ENCODE results near the gene CAPN11. TPM values are rescaled to one million over a fixed set of nuclear protein-coding genes. Genes with fewer than 3 reads are reported as not detected.

The CAPN11 gene
- total RNA-seq, 1 donor from 2014 or later, result not detected

GRCh38 chr6:44126320-44127149 is 32.1 kb upstream of the CAPN11 start:
- H3K4me3 Mint-ChIP-seq, result peak overlapping the region; percentile 93
- ChIA-PET CTCF (no interaction called here), POLR2A (interaction anchor here (0.9 to 1.4 kb wide), 8 partner anchors 8 to 551 kb away, joined by 3 to 11 read pairs (median 3); partner anchors contain the start of genes GTPBP2, HSP90AB1, POLH and VEGFA)
- no peaks in the 10 kb centered on the region for H3K27me3 Mint-ChIP-seq
- intact Hi-C loops (cut with micrococcal nuclease), result loop anchor here (1.0 to 5.0 kb wide), 8 partner anchors 24 to 498 kb away; partner anchors contain the start of genes AARS2, GTPBP2, HSP90AB1 and NFKBIE
- ATAC-seq (ENCODE audit: low read depth), result peak; percentile 45
- peak overlapping the region; percentile 95 for H3K27ac Mint-ChIP-seq
- TF ChIP-seq CTCF (IDR thresholded peaks at IDR 0.05), result no peak
- peak; percentile 43 for DNase-seq
- no peaks in the 10 kb centered on the region for H3K9me3 Mint-ChIP-seq
- peaks cover 53% of the 10 kb centered on the region for H3K4me1 Mint-ChIP-seq
- H3K36me3 Mint-ChIP-seq (ENCODE audit: low read depth), result peaks cover 11% of the 10 kb centered on the region

- TF ChIP-seq CTCF (IDR thresholded peaks at IDR 0.05), result no peak
- ATAC-seq (ENCODE audit: low read depth) (peak; percentile 87), DNase-seq (peak; percentile 89)
- Mint-ChIP-seq H3K9me3 (no peaks in the 10 kb centered on the region), H3K4me3 (peak within 1 kb of the TSS; percentile 93), H3K27ac (peak within 1 kb of the TSS; percentile 95), H3K27me3 (no peaks in the 10 kb centered on the region), H3K36me3 (ENCODE audit: low read depth) (peaks cover 13% of the 10 kb centered on the region), H3K4me1 (peaks cover 50% of the 10 kb centered on the region)
- intact Hi-C loops (cut with micrococcal nuclease), result loop anchor here (1.0 to 5.0 kb wide), 7 partner anchors 23 to 499 kb away; partner anchors contain the start of genes AARS2, GTPBP2, HSP90AB1 and NFKBIE
- ChIA-PET POLR2A (interaction anchor here (0.6 to 1.4 kb wide), 13 partner anchors 9 to 552 kb away, joined by 3 to 11 read pairs (median 4); partner anchors contain the start of genes CDC5L, GTPBP2, HSP90AB1 and POLH), CTCF (no interaction called here)
Measured at GRCh38 chr6:44127186-44128019, 31.2 kb upstream of the CAPN11 start, which contains the start of the genes MRPL14 and TMEM63B. Gene MRPL14 (minus strand): TSS chr6:44127452. CDS start chr6:44116611, 10,841 bp downstream. Gene TMEM63B (plus strand): TSS chr6:44127554. CDS start chr6:44134585, 7,031 bp downstream.

- Mint-ChIP-seq H3K27ac (no peak overlapping the region), H3K4me3 (peak overlapping the region; percentile 83), H3K9me3 (no peaks in the 10 kb centered on the region), H3K4me1 (peaks cover 44% of the 10 kb centered on the region), H3K36me3 (ENCODE audit: low read depth) (peaks cover 13% of the 10 kb centered on the region), H3K27me3 (no peaks in the 10 kb centered on the region)
- TF ChIP-seq CTCF (IDR thresholded peaks at IDR 0.05), result no peak
- DNase-seq (peak; percentile 34), ATAC-seq (ENCODE audit: low read depth) (peak; percentile 9)
- CTCF ChIA-PET, result no interaction called here
- POLR2A ChIA-PET, result interaction anchor here (0.6 to 1.4 kb wide), 13 partner anchors 10 to 553 kb away, joined by 3 to 11 read pairs (median 4); partner anchors contain the start of genes CDC5L, GTPBP2, HSP90AB1 and POLH
- intact Hi-C loops (cut with micrococcal nuclease), result loop anchor here (5.0 kb wide), 1 partner anchor 94 kb away; the partner anchor contains the start of gene SLC29A1
Measured at GRCh38 chr6:44128020-44128917, 30.4 kb upstream of the CAPN11 start.

- no peak for TF ChIP-seq CTCF (IDR thresholded peaks at IDR 0.05)
- H3K27me3 Mint-ChIP-seq, result no peaks in the 10 kb centered on the region
- H3K4me1 Mint-ChIP-seq, result peaks cover 32% of the 10 kb centered on the region
- CTCF ChIA-PET, result no interaction called here
- DNase-seq (no peak), ATAC-seq (ENCODE audit: low read depth) (no peak)
- H3K27ac Mint-ChIP-seq, result no peak overlapping the region
- H3K9me3 Mint-ChIP-seq, result no peaks in the 10 kb centered on the region
- intact Hi-C loops (cut with micrococcal nuclease), result loop anchor here (5.0 kb wide), 1 partner anchor 92 kb away; the partner anchor contains the start of gene SLC29A1
- POLR2A ChIA-PET, result interaction anchor here (0.6 to 0.7 kb wide), 2 partner anchors 116 to 1560 kb away, joined by 3 read pairs; no protein-coding TSS in a partner anchor
- H3K4me3 Mint-ChIP-seq, result no peak overlapping the region
- H3K36me3 Mint-ChIP-seq (ENCODE audit: low read depth), result peaks cover 13% of the 10 kb centered on the region
Measured at GRCh38 chr6:44129841-44130322, 28.7 kb upstream of the CAPN11 start.
